K562 (cell line): ENCODE data around the gene PRDM16. TPM values are rescaled to one million over a fixed set of nuclear protein-coding genes. Genes with fewer than 3 reads are reported as not detected.

Experiments
- ATAC-seq: fragments of 200-7000 bp; cut with Tn5 transposase; 3 replicates; pipeline ENCODE4 v1.9.1; 2020; ENCODE audit warnings: moderate library complexity
- BruUV-seq: library from RNA; stranded (reverse); fragments of 400-500 nt; replicated peaks from 2 replicates; lab custom pipeline; 2021; lab: Mats Ljungman, UMichigan
- CTCF ChIA-PET: fragments of 300-600 bp; formaldehyde crosslinking; extraction: SDS; loops from one replicate; lab custom pipeline; 2021; ENCODE audit warnings: low intra/inter-chr PET ratio; lab: Yijun Ruan, JAX
- POLR2A ChIA-PET: fragments of 300-600, 350-650 bp; sonication (Branson Sonifier 250); formaldehyde crosslinking; extraction: SDS; loops from one replicate; lab custom pipeline; 2021; ENCODE audit warnings: antibody characterized with exemption, inconsistent platforms; lab: Yijun Ruan, JAX
- DNase-seq, 4 experiments: peaks; one replicate each; pipeline versions ENCODE4 v3.0.0 to v3.0.0-alpha.2; 2011 to 2018; ENCODE audit warnings: low spot score in 3 of 4, mixed read lengths in 3 of 4; ENCODE audit errors: extremely low read depth in 1 of 4
- FAIRE-seq: peaks from 2 replicates; lab custom pipeline; 2011; peaks lifted over from hg19 to GRCh38; lab: Jason Lieb, UNC
- H2AFZ ChIP-seq: 2 replicates; pipeline ENCODE4 v1.6.0; 2011; ENCODE audit warnings: low read depth, low read length, control low read depth, inconsistent platforms
- H3K27ac ChIP-seq: fragments of 200-600 bp; 3 replicates; pipeline ENCODE4 v1.8.0; 2011; ENCODE audit warnings: low read depth, mild to moderate bottlenecking, control low read depth, inconsistent platforms, low read length, moderate library complexity, mixed read lengths; ENCODE audit errors: extremely low read depth
- H3K27me3 ChIP-seq, 2 experiments: fragments of 300-600 bp in 1 of 2; 2 replicates in 1 of 2; 3 replicates in 1 of 2; pipeline versions ENCODE4 v1.6.0 to v1.8.0; 2011; ENCODE audit warnings: inconsistent platforms in 2 of 2, low read length in 2 of 2, mild to moderate bottlenecking in 1 of 2, mixed read lengths in 1 of 2, moderate library complexity in 1 of 2; ENCODE audit not compliant: control insufficient read depth in 2 of 2, insufficient read depth in 2 of 2
- H3K36me3 ChIP-seq: fragments of 300-600 bp; 3 replicates; pipeline ENCODE4 v1.8.0; 2011; ENCODE audit warnings: mild to moderate bottlenecking, low read length, inconsistent platforms; ENCODE audit not compliant: control insufficient read depth, insufficient read depth
- H3K4me1 ChIP-seq, 2 experiments: fragments of 200-600 bp in 1 of 2; replicated peaks in 1 of 2; 2 replicates in 1 of 2; 3 replicates in 1 of 2; pipeline versions ENCODE4 v1.5.1 to v1.8.0; 2011; ENCODE audit warnings: inconsistent platforms in 2 of 2, low read length in 2 of 2, mild to moderate bottlenecking in 1 of 2, mixed read lengths in 1 of 2, moderate library complexity in 1 of 2; ENCODE audit not compliant: control insufficient read depth in 2 of 2, insufficient read depth in 2 of 2
- H3K4me2 ChIP-seq: 2 replicates; pipeline ENCODE4 v1.6.1; 2011; ENCODE audit warnings: low read length, control low read depth, inconsistent platforms, mixed read lengths; ENCODE audit not compliant: insufficient read depth
- H3K4me3 ChIP-seq: fragments of 200-600 bp; sonication (generic), shearing (Covaris generic); 2 replicates; pipeline ENCODE4 v1.5.1; 2016; ENCODE audit warnings: control low read depth, inconsistent platforms
- H3K79me2 ChIP-seq: fragments of 200-600 bp; 3 replicates; pipeline ENCODE4 v1.8.0; 2011; ENCODE audit warnings: low read length, inconsistent platforms; ENCODE audit not compliant: control insufficient read depth, insufficient read depth
- H3K9ac ChIP-seq, 2 experiments: 2 replicates each; pipeline versions ENCODE4 v1.6.0 to v1.6.1; 2011; ENCODE audit warnings: low read depth in 2 of 2, low read length in 2 of 2, control low read depth in 1 of 2, inconsistent platforms in 1 of 2, mild to moderate bottlenecking in 1 of 2, mixed read lengths in 1 of 2; ENCODE audit not compliant: insufficient read depth in 1 of 2
- H3K9me1 ChIP-seq: one replicate; pipeline ENCODE4 v1.6.0; 2011; ENCODE audit warnings: inconsistent platforms, mild to moderate bottlenecking, low read length, moderate library complexity; ENCODE audit not compliant: control insufficient read depth, insufficient read depth
- H3K9me3 ChIP-seq: replicated peaks from 2 replicates; pipeline ENCODE4 v1.5.1; 2011; ENCODE audit warnings: low read depth, low read length, inconsistent platforms; ENCODE audit not compliant: control insufficient read depth, insufficient read depth
- H4K20me1 ChIP-seq: replicated peaks from 2 replicates; pipeline ENCODE4 v1.6.1; 2011; ENCODE audit warnings: low read length, inconsistent platforms, mixed read lengths; ENCODE audit not compliant: control insufficient read depth, insufficient read depth
- CCAR2 ChIP-seq: fragments of 200-400 bp; formaldehyde crosslinking; IDR thresholded peaks from 2 replicates; pipeline ENCODE4 v1.6.1; 2017; ENCODE audit warnings: mild to moderate bottlenecking, low read depth, low read length
- HOMEZ ChIP-seq: fragments of 250-450 bp; sonication (Bioruptor Pico); IDR thresholded peaks from 2 replicates; pipeline ENCODE4 v1.4.0; 2020; ENCODE audit warnings: mild to moderate bottlenecking, moderate library complexity
- KDM5B ChIP-seq: fragments of 200-600 bp; sonication (generic); IDR thresholded peaks from 2 replicates; pipeline ENCODE4 v1.6.1; 2012; ENCODE audit warnings: low read depth, mild to moderate bottlenecking, moderate library complexity, low read length, control low read depth, inconsistent platforms; ENCODE audit not compliant: insufficient replicate concordance
- PYGO2 ChIP-seq: fragments of 450-650 bp; IDR thresholded peaks from 2 replicates; pipeline ENCODE4 v1.6.1; 2016; ENCODE audit warnings: mild to moderate bottlenecking, missing genetic modification characterization, moderate library complexity, missing compliant biosample characterization
- SMARCB1 ChIP-seq: IDR thresholded peaks from 2 replicates; pipeline ENCODE4 v1.6.1; 2011; ENCODE audit warnings: improper control_type of control experiment, low read depth; ENCODE audit not compliant: insufficient read length
- UBTF ChIP-seq, 2 experiments: IDR thresholded peaks; 2 replicates each; pipeline ENCODE4 v1.6.1; 2012; ENCODE audit warnings: improper control_type of control experiment in 2 of 2, low read depth in 2 of 2, low read length in 2 of 2, borderline replicate concordance in 1 of 2
- USF2 ChIP-seq: sonication (generic); formaldehyde crosslinking; IDR thresholded peaks from 2 replicates; pipeline ENCODE4 v1.5.0; 2020; ENCODE audit warnings: missing genetic modification reagents
- WGBS: fragments of 100-300 bp; shearing (Covaris generic); methylation state at CpG from one replicate; pipeline ENCODE4 v1.1.6; 2016; ENCODE audit warnings: low coverage, mixed read lengths; ENCODE audit not compliant: insufficient coverage; ENCODE audit errors: missing lambda C conversion rate; 5-methylcytosine and 5-hydroxymethylcytosine counted together
- in situ Hi-C: fragments of 300-500 bp; cut with MboI; formaldehyde crosslinking; loops from 4 replicates; pipeline ENCODE4 v1.15.0; 2018; ENCODE audit warnings: inconsistent platforms, mixed read lengths
- intact Hi-C: fragments of 100-400 bp; cut with micrococcal nuclease; formaldehyde crosslinking; loops from 2 replicates; pipeline ENCODE4 v1.14.2; 2022
- polyA plus RNA-seq, 8 experiments: library from polyadenylated mRNA; depleted of rRNA in 4 of 8; stranded (reverse) in 5 of 8; unstranded in 3 of 8; fragments of >200 nt; fragmentation: Nextera tagmentation in 2 of 8; fragmentation: Illumina TruSeq in 1 of 8; extraction: Ambion mirVana in 2 of 8; extraction: Trizol in 1 of 8; gene quantifications; 2 replicates each; pipeline versions ENCODE4 v1.2.1 to v1.2.3, GENCODE V29; 2011 to 2014; ENCODE audit warnings: inconsistent platforms in 1 of 8, missing spikeins in 1 of 8
- total RNA-seq, 7 experiments: library from RNA; depleted of rRNA in 6 of 7; stranded (reverse); fragments of >200 nt in 6 of 7; fragmentation: Illumina TruSeq in 2 of 7; extraction: Trizol in 2 of 7; gene quantifications; 2 replicates each; pipeline versions ENCODE4 v1.2.1 to v1.2.3, GENCODE V29; 2011 to 2021; ENCODE audit warnings: low replicate concordance in 1 of 7

Gene PRDM16
- total and polyA plus RNA-seq, 9 of the 15 experiments (the other 6 are each of a cell fraction or from before 2014, with no cell fraction given): 0.10 to 0.27 TPM; not detected in 7

GRCh38 chr1:3369446-3370076 lies 300.6 kb downstream of the PRDM16 start:
- Histone ChIP-seq H3K9ac (no peak overlapping the region), H3K4me2 (no peak overlapping the region), H3K79me2 (no peaks in the 10 kb centered on the region), H3K9me1 (no peaks in the 10 kb centered on the region), H3K27ac (no peak overlapping the region), H3K4me3 (no peak overlapping the region), H3K36me3 (no peaks in the 10 kb centered on the region), H4K20me1 (peaks cover 5% of the 10 kb centered on the region), H3K4me1 (peaks cover 0 to 3% of the 10 kb centered on the region in 2 experiments; a peak in 1 of 5 replicates), H3K27me3 (peaks cover 30 to 62% of the 10 kb centered on the region in 2 experiments), H3K9me3 (no peaks in the 10 kb centered on the region), H2AFZ (no peak overlapping the region)
- ChIA-PET CTCF (no interaction called here), POLR2A (interaction anchor here (0.6 to 0.8 kb wide), 2 partner anchors 15 to 161 kb away, joined by 3 read pairs; no protein-coding TSS in a partner anchor)
- FAIRE-seq (no peak), DNase-seq (no peak), ATAC-seq (no peak)
- intact Hi-C loops: no loop called here
- in situ Hi-C loops: no loop called here
- 3% methylated on average over 12 of the region's 12 CpGs for WGBS
- TF ChIP-seq HOMEZ (CRISPR knock-in tag) (no peak), KDM5B (no peak), PYGO2 (tag) (no peak), SMARCB1 (no peak), USF2 (CRISPR knock-in tag) (no peak), CCAR2 (no peak), UBTF (IDR thresholded peaks at IDR 0.05; ENCODE audit: borderline replicate concordance in 1 of 2, low read depth in 2 of 2, low read length in 2 of 2) (0 out of 4 replicates have a peak, but pooled peaks of 1 of the 2 experiments have one; percentile 13)
- BruUV-seq: no TSS peak
